Astrocyte of the spinal cord (primary cell): ENCODE results near the gene IL1RN.

Source experiments
- DNase-seq: peaks from one replicate; pipeline ENCODE4 v3.0.0; 2011; ENCODE audit warnings: low read depth, low spot score
- H3K4me3 ChIP-seq: 2 replicates; pipeline ENCODE4 v1.5.1; 2011; ENCODE audit warnings: low read depth, mild to moderate bottlenecking, low read length, moderate library complexity
- in situ Hi-C: cut with HindIII; loops from 2 replicates; pipeline ENCODE4 v1.10.0; 2017; ENCODE audit warnings: low sequenced_read_pairs
- TF ChIP-seq, protein P1 (sequence below): IDR thresholded peaks from 2 replicates; pipeline ENCODE4 v1.5.1; 2012; ENCODE audit warnings: low read depth, mild to moderate bottlenecking, low read length, inconsistent platforms

IL1RN gene, protein sequence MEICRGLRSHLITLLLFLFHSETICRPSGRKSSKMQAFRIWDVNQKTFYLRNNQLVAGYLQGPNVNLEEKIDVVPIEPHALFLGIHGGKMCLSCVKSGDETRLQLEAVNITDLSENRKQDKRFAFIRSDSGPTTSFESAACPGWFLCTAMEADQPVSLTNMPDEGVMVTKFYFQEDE

DNA sequence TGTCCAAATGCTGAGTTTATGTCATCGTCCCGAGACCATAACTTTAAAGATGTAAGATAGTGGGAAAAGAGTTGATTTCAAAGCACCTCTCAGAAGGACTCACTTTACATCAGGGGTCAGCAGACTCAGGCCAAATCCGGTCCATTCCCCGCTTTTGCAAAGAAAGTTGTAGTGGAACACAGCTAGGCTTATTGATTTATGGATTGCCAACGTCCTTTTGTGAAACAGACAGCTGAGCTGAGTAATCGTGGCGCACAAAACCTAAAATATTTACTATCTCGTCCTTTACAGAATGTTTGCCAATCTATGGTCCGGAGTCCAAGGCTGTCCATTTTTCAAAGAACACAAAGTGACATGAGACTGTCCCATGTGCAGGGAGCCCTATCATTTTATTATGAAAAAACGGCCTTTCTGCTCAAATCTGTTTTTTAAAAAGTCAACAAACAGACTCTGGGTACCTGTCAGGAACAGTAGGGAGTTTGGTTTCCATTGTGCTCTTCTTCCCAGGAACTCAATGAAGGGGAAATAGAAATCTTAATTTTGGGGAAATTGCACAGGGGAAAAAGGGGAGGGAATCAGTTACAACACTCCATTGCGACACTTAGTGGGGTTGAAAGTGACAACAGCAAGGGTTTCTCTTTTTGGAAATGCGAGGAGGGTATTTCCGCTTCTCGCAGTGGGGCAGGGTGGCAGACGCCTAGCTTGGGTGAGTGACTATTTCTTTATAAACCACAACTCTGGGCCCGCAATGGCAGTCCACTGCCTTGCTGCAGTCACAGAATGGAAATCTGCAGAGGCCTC, at the start of gene IL1RN:
IL1RN (plus strand) TSS at position 754 of the 801 bp plus-strand sequence; CDS start at position 781, 27 bp downstream.
- TF ChIP-seq, protein P1, sequence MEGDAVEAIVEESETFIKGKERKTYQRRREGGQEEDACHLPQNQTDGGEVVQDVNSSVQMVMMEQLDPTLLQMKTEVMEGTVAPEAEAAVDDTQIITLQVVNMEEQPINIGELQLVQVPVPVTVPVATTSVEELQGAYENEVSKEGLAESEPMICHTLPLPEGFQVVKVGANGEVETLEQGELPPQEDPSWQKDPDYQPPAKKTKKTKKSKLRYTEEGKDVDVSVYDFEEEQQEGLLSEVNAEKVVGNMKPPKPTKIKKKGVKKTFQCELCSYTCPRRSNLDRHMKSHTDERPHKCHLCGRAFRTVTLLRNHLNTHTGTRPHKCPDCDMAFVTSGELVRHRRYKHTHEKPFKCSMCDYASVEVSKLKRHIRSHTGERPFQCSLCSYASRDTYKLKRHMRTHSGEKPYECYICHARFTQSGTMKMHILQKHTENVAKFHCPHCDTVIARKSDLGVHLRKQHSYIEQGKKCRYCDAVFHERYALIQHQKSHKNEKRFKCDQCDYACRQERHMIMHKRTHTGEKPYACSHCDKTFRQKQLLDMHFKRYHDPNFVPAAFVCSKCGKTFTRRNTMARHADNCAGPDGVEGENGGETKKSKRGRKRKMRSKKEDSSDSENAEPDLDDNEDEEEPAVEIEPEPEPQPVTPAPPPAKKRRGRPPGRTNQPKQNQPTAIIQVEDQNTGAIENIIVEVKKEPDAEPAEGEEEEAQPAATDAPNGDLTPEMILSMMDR: no peak
- in situ Hi-C loops: no loop called here
- no peak within 1 kb of the TSS for H3K4me3 ChIP-seq
- no peak for DNase-seq

DNA sequence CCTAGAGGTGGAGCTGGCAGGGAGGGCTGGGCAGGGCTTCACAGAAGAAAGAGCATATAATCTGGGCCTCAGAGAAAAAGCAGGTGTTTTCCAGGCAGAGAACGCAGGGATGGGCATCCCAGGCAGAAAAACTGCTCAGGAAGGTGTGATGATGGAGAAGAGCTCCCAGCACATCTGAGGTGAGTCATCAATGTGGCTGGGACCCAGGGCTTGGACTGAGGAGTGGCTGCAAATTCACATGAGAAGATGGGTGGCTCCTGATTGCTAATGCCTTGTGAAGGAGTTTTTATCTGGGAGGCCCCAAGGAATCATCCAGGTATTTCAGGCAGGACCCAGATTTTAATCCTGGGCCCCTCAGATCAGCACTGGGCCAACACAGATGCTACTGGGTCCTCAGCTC, 49.5 kb upstream of the IL1RN start:
- TF ChIP-seq, protein P1: no peak
- in situ Hi-C loops: no loop called here
- H3K4me3 ChIP-seq: no peak overlapping the region
- no peak for DNase-seq

DNA sequence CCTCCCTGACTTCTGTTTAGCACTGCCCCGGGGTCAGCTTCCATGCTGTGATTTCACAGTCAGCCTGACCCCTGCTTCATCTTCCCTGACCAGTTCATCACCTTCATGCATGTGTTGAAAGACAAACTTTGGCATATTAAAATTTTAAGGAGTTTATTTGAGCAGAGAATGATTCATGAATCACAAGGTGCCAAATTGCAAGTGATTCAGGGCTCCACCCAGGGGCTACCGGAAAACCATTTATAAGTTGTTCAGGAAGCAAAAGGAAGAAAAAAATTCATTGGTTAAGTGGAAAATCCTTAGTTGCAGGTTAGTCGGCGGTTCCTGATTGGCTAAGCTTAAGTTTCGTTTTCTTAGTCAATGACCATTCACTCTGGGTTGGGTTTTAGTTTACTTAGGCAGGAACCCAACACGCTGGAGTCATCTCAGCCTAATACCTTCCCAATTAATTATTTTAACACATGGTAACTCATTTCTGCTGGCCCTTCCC, 49.0 kb upstream of the IL1RN start:
- in situ Hi-C loops: no loop called here
- no peak overlapping the region for H3K4me3 ChIP-seq
- TF ChIP-seq, protein P1: no peak
- DNase-seq: no peak

DNA sequence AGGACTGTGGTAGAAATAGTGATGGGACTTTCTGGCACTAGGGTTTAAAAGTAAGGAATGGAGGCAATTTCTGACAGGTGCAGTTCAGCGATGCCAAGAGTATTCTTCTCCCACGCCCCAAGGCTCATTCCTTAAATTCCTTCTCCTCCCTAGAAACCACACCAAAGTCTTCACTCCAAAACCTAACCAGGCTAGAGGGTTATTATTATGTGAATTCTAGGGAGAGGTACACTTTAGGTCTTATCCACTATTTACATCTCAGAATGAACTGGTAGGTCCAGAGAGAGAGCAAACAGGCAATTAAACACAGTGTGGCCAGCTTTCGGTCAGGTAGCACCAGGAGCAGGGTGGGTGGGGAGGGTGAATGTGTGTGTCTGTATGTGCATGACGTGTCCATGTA, 48.3 kb upstream of the IL1RN start:
- no peak overlapping the region for H3K4me3 ChIP-seq
- in situ Hi-C loops: no loop called here
- TF ChIP-seq, protein P1: no peak
- DNase-seq: no peak

DNA sequence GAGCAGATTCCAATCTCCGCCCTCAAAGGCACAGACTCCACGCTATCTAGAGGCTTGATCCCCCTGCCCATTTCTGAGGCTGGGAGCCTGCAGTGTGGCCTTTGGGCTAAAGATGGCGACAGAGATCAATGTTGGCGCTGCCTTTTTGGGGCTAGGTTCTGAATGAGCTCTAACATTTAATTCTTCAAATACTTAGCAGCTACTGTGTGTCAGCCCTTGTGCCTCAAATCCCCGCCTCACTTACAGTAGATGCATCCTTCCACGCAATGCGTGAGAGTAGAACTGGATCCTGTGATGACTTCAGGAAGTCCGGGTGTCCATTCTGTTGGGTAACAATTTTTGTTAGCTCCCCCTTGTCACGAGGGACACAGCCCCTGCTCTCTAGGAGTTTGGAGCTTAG, 47.3 kb upstream of the IL1RN start:
- in situ Hi-C loops: no loop called here
- TF ChIP-seq, protein P1: peak; percentile 88
- no peak overlapping the region for H3K4me3 ChIP-seq
- peak; percentile 12 for DNase-seq

DNA sequence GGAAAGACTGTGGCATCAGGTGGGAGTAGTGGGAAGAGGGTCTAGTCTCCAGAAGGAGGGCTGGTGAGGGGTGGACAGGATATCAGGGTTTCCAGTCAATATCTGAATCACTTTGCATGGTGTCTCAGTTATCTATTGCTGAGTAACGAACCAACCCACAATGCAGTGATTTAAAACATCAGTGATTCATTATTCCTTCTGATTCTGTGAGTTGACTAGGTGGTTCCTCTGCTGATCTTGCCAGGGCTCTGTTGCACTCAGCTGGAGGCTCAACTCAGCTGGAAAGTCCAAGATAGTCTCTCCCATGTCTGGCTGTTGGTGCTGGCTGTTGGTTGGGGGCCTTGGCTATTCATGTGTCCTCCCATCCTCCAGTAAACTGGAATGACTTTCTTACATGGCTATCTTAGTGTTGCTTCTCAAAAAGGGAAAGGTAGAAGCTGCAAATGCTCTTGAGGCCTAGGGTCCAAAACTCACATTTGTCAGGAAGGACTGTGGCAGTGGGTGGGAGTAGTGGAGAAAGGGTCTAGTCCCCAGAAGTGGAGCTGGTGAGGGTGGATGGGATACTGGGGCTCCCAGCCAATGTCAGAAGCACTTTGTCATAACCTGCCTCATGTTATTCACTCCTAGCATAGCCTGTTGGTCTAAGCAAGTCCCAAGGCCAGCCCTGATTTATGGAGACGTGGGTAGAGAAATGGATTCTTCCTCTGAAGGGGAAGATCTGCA, 45.7 kb upstream of the IL1RN start:
- DNase-seq: no peak
- in situ Hi-C loops: no loop called here
- H3K4me3 ChIP-seq: no peak overlapping the region

More for the DNA sequence above, 45.7 kb upstream of the IL1RN start:
- TF ChIP-seq, protein P1: no peak
